GM19324 (cell line): Measurements from ENCODE around the gene DIP2A.

Experiments used
- ATAC-seq: cut with Tn5 transposase; IDR thresholded peaks from one replicate; pipeline ENCODE4 v1.9.1; 2021; ENCODE audit warnings: mild to moderate bottlenecking, moderate library complexity; ENCODE audit not compliant: unreplicated experiment, low FRiP score

Gene DIP2A

DNA sequence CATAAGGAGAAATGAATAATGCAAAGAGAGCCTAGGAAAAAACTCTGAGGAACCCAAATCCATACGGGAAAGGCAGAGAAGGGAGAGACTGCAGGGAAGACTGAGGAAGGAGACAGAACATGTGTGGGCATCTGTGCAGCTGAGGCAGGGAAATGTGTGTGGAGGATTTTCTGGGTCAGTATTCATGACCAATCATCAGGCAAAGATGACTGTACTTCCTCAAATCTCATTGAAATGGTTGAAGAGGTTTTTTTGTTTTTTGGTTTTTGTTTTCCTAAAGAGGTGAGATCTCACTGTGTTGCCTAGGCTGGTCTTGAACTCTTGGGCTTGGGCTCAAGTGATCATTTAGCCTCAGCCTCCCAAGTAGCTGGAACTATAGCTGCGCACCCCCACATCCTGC is 15.7 kb downstream of the DIP2A start:
- ATAC-seq: no peak

DNA sequence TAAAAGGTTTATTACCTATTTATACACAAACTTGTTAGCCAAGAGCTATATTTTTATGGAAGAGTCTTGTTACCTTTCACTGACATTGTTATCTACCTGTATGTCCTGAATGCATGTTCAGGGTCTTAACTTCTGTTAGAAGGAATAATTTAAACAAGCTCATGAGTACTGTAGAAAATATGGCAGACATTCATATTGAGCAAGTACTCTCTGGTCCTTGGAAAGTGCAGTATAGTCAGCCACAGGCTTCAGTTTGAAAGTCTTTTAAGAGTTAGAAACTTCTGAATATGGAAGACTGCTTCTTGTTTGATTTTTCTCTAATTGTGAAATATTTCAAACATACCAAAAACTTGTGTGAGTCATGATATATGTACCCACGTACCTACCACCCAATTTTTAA is 16.6 kb downstream of the DIP2A start:
- ATAC-seq: no peak

- ATAC-seq: no peak
Measured at GRCh38 chr21:46477765-46478164, 19.1 kb downstream of the DIP2A start.

GRCh38 chr21:46478910-46479309 is 20.2 kb downstream of the DIP2A start:
- ATAC-seq: no peak

DNA sequence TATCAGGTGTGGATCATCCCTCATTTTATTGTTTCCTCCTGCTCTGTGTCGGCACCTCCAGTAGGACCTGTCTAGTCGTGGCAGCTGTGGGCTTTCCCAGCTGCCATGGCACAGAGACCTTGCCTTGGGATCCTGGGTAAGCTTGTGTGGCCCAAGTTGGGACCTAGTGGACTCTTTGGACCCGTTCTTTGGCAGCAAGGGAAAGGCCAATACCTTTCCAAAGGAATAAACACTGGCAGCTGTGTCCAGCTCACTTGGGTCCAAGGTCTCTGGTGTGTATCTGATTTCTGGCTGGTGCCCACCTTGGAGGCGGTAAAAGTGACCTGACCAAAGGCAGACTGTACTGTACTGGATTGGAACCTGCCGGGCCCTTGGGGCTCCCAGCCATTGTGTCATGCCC is 21.8 kb downstream of the DIP2A start:
- ATAC-seq: no peak

- ATAC-seq: no peak
Measured at GRCh38 chr21:46482225-46482845, 23.6 kb downstream of the DIP2A start.

- ATAC-seq: no peak
Measured at GRCh38 chr21:46482846-46483231, 24.1 kb downstream of the DIP2A start.

DNA sequence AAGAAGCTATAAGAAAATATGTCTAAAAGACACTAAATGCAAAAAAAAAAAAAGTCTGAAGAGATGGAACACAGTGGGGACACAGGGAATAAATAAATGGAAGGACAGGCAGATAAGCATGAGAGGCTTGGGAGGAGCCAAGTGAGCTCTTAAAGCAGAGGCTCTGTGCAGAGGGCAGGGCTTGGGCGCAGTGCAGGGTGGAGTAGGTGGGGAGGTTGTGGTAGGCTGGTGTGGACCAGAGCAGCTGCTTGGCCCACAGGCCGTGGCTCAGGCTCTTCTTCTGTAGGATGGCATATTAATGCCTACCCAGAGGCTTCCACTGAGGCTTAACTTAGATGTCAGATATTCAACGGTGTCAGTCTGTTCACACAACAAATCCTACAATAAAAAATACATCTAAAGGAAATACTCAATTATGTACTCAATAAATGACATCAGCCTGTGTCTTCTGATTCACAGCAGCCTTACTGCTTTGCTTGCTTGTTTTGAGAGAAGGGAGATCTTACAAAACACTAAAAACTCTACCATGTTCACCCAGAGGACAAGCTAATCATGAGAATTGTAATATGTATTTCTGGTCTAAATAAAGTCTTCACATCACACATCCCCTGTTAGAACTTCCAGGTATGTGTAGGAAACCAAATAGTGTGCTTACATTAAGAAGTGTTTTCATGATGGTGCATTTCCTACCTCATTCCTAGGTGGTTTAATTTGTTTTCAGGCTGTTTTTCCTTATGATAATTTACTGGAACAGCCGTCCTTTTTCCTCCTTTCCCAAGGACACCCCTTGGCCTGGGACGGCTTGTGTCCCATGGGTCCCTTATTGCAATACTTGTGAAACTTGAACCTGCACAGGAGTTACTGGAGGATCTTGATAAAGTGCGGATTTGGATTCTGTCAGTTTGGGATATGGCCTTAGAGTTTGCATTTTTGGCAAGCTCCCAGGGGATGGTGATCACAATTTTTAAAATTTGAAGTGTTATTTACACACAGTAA is 24.9 kb downstream of the DIP2A start:
- no peak for ATAC-seq

- ATAC-seq: no peak
Measured at GRCh38 chr21:46486481-46487126, 27.9 kb downstream of the DIP2A start.

GRCh38 chr21:46489162-46489663 is 30.5 kb downstream of the DIP2A start:
- ATAC-seq: no peak

- no peak for ATAC-seq
Measured at GRCh38 chr21:46489800-46490199, 31.1 kb downstream of the DIP2A start.

- no peak for ATAC-seq
Measured at GRCh38 chr21:46491553-46491952, 32.9 kb downstream of the DIP2A start.

- ATAC-seq: no peak
Measured at GRCh38 chr21:46492851-46493250, 34.2 kb downstream of the DIP2A start.

DNA sequence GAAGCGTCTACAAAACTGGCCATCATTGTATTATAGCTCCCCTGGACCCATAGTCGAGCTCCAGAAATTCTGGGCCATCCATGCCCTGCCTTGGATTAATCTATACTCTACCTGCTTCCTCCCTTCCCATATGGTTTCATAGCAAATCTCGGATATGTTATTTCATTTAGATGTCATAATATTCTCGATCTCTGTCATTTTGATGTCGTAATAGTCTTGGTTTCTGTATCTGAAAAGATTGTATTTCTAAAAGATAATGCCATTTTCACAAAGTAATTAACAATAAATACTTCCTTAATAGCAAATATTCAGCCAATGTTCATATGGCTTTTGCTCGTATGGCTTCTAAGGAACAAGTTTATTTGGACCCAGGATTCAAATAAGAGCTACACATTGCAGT is 35.1 kb downstream of the DIP2A start:
- no peak for ATAC-seq

GRCh38 chr21:46498335-46499050 is 39.8 kb downstream of the DIP2A start:
- ATAC-seq: no peak

DNA sequence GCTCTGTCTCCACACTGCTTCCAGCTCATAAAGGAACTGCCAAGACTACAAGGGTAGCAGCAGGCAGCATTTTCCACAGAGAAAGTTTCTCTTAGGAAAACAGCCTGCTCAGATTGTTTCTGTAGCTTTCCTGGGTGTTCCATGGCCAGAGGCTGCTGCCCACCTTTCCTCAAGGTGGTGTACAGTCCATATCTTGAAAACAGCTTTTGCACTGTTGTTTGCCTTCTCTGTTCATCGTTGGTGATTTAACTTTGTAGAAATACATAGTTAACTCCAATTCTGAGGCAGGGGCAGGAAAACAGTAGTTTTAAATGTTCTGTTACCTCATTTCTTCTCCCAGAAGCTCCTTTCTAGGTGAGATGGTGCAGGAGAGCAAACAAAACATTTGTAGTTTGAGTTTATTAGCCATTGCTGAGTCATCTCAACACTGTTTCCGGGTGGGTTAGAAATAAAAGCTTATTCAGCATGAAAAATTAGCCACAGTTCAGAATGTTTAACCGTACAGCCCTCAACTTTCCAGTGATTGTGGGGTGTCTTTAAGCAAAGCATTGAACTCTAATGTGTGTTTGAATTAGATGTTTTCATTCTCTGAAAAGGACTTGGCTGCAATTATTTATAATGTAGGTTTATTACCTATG is 41.7 kb downstream of the DIP2A start:
- no peak for ATAC-seq

DNA sequence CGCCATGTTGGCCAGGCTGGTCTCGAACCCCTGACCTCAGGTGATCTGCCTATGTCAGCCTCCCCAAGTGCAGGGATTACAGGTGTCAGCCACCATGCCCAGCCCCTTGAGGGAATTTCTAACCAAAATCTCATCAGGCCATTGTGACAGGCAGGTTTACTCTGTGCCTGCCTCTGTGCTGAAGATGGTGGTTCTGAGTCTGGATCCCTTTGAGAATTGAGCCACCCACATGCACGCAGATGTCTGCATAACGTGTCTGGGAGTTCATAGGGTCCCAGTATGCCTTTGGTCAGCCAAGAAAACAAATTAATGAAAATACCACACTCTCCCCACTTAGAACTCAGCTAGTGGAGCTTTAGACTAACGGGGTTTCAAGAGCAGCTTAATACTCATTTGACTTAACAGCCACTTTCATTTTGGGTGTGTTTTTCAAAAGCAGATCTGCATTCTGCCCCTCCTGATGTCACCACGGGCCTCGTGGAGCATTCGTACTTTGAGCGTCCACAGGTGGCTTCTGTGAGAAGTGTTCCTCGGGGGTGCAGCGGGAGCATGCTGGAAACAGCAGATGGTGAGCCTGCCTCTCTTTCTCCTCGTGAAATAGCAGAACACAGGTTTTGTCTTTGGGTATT is 45.3 kb downstream of the DIP2A start:
- ATAC-seq: peak; percentile 48

- peak; percentile 10 for ATAC-seq
Measured at GRCh38 chr21:46504666-46505065, 46.0 kb downstream of the DIP2A start.

DNA sequence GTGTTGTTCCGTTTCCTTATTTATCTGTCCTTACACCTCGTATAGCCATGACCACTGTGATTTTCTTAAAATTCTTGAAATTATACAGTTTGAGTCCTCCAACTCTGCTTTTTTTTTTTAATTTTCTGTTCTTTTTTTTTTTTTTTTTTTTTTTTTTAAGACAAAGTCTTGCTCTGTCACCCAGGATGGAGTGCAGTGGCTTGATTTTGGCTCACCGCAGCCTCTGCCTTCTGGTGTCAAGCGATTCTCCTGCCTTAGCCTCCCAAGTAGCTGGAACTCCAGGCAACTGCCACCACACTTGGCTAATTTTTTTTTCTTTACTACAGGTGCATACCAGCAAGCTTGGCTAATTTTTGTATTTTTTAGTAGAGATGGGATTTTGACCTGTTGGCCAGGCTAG is 48.9 kb downstream of the DIP2A start:
- no peak for ATAC-seq
